GM19468 (cell line): ENCODE data around the gene CACUL1.
"Not testable (repeated sequence)": the region's sequence is repeated elsewhere in the genome, so short reads cannot be mapped to it uniquely, and the experiment has no call there.

Experiments used
- ATAC-seq: cut with Tn5 transposase; IDR thresholded peaks from one replicate; pipeline ENCODE4 v1.9.1; 2021; ENCODE audit warnings: mild to moderate bottlenecking, moderate library complexity, moderate number of reproducible peaks; ENCODE audit not compliant: unreplicated experiment; ENCODE audit errors: extremely low read depth

Gene CACUL1

DNA sequence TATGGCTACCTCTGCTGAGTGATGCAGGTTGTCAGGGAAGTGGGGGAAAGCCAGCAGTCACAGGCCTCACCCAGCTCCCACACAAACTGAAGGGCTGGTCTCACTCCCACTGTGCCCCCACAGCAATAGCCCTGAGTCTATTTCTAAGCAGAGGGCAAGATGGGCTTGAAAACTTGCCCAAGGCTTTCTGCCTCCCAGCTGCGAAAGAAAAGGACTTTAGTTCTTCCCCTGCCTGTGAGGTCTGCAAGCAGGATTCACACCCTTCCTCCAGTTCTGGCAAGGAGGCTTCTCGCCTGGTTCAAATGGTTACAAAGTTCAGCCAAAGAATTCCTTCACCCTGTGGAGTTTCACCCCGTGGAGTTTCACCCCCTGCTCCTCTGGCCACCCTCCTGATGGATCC lies 96.0 kb downstream of the CACUL1 start:
- no peak for ATAC-seq

DNA sequence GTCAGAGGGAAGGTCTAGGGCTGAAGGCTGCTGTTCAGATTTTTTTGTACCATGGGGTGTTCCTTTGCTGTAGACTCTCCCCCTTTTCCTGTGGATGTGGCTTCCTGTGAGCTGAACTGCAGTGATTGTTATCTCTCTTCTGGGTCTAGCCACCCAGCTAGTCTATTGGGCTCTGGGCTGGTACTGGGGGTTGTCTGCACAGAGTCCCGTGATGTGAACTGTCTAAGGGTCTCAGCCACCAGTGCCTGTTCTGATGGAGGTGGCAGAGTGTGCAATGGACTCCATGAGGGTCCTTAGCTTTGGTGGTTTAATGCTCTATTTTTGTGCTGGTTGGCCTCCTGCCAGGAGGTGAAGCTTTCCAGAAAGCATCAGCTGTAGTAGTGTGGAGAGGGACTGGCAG lies 96.6 kb downstream of the CACUL1 start:
- ATAC-seq, result not testable (repeated sequence)

DNA sequence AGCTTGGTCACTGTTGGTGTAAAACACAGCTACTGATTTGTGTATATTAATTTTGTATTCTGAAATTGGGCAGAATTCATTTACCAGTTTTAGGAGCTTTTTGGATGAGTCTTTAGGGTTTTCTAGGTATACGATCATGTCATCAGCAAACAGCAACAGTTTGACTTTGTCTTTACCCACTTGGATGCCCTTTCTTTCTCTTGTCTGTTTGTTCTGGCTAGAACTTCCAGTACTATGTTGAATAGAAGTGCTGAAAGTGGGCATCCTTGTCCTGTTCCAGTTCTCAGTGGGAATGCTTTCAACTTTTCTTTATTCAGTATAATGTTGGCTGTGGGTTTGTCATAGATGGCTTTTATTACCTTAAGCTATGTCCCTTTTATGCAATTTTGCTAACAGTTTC lies 109.5 kb downstream of the CACUL1 start:
- ATAC-seq, result not testable (repeated sequence)

DNA sequence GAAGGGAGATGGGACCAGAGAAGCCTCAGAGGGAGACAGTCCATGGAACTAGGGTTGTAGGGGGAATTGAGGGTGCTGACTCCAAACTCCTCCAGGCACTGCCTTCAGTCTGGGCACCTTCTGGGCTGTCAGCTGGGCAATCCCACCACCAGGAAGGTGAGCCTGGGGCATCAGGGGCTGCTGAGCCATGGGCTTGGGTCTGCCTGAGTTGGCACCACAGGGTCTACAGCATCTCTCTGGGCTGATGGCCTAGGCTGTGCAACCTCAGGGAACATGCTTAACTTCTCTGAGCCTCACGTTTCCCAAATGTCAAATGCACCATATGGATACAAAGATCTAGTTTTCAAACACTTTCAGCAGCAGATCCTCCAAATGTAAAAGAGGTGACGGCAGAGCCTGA lies 112.5 kb downstream of the CACUL1 start:
- no peak for ATAC-seq

DNA sequence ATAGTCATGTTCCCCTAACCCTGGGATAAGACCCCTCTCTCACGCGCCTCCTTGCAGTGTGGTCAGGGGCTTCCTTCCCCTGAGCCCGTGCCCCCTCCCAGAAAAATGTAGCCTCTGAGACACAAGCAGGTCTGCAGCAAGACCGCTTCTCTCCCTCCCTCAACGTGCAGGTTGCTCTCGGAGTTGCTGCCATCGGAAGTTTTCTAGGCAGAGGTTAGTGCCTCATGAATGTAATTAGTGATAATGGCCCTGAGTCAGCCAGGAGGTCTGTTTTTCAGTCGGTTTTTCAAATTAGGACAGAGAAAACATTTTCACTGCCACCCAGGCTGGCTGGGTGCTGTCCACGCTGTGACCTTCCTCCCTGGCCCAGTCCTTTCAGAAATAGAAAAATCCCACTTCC lies 116.1 kb downstream of the CACUL1 start:
- ATAC-seq, result no peak

- no peak for ATAC-seq
These were observed 118.9 kb downstream of the CACUL1 start for GRCh38 chr10:118635674-118636402.

DNA sequence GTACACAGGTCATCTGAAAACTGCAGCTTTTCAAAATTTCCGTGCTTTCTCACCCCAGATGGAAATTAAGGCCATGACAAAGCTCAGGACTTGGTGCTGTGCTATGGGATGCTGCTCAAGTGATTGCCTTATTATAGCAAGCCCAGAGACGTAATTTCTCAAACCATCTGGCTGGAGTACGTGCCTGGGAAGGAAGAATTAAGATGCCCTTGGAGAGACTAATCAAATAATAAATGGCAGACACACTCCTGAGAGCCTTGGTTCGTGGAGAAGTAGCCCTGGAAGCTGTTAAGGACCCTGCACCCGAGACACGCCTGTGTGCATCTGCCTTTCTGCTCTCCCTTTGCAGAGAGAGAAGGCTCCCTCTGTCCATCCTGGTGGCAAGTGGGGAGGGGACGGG lies 121.0 kb downstream of the CACUL1 start:
- no peak for ATAC-seq

DNA sequence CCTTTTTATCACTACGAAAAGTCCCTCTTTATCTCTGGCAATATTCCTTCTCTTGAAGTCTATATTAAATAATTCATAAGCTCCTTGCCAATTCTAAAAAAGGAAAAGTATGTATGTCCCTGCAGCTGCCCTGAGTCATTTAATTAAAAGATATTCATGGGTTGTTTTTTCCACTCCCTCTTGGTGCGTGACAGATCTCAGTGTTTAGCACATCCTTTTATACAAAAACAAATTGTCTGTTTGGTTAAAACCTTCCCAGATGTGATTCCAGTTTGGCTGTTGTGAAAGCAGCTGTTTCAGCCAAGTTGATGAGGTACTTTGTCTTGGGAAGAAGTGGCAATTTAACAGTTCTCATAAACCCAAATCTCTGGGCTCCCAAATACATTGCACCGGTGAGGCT lies 125.6 kb downstream of the CACUL1 start:
- ATAC-seq, result no peak

GRCh38 chr10:118628397-118628796 lies 126.4 kb downstream of the CACUL1 start:
- ATAC-seq, result no peak

DNA sequence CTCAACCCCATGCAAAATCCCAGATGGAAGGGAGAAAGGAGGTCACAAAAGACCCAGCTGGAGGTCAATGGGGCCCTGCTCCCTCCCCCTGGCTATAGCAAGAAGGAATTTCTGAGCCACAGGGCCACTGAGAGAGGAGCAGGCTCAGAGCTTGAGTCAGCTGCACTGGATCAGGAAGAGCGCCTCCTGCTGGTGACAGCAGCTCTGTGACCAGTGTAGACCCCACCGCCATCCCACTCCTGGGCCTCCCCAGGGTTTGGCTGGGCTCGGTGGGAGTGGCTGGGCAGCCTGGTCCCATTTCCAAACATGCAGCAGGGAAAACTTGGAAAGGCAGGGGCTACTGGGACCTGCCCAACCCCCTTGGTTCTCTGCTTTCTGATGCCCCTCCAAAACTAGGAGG lies 127.8 kb downstream of the CACUL1 start:
- ATAC-seq, result no peak
